NCI-H1417 (cell line): ENCODE results near the gene CATSPER4.

Experiments used
- DNase-seq, 3 experiments: peaks; one replicate each; lab custom pipeline; 2025; lab: John Stamatoyannopoulos, UW

Gene CATSPER4

DNA sequence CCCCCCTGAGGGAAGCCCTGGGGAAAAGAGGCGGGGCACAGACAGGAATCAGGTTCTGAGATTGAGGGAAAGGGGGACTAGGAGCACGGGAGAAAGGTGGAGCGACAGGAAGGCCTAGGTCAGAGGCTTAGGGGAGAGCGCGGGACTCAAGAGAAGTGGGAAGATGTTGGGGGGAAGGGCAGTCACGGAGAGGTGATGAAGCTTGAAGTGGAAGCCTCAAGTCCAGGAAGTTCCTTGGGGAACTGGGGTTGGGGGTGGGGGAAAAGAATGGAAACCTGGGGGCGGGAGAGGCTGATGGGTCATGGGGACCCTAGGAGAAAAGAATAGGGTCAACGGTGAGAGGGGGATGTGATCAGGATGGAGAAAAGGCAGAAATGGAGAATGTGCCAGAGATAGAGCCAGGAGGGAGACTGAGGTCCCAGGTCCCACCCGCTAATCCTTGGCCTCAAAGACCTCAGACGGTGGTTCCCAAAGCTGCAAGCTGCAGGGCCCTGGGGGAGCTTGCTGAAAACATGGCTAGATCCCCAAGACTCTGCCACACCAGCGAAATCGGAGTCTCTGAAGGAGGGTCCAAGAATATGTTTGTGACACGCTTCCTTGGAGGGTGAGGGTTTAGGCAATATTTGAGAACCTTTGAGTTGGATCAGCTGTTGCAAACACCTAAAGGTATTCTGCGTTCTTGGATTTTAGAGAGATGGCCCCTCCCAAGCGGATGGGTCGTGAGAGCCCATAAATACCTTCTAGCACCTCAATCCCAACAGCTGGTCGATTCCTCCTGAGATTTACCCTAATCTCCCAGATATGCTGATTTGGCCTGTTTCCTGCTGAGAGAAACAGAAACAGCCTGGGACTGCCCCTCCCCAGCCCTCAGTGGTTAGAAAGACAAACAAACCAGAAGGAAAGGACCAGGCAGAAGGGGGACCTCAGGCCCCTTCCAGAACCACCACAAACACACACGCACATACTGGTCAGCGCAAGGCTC is 25.2 kb upstream of the CATSPER4 start:
- no peak for DNase-seq

- DNase-seq, result no peak
These were observed 23.6 kb upstream of the CATSPER4 start for GRCh38 chr1:26166719-26167281.

DNA sequence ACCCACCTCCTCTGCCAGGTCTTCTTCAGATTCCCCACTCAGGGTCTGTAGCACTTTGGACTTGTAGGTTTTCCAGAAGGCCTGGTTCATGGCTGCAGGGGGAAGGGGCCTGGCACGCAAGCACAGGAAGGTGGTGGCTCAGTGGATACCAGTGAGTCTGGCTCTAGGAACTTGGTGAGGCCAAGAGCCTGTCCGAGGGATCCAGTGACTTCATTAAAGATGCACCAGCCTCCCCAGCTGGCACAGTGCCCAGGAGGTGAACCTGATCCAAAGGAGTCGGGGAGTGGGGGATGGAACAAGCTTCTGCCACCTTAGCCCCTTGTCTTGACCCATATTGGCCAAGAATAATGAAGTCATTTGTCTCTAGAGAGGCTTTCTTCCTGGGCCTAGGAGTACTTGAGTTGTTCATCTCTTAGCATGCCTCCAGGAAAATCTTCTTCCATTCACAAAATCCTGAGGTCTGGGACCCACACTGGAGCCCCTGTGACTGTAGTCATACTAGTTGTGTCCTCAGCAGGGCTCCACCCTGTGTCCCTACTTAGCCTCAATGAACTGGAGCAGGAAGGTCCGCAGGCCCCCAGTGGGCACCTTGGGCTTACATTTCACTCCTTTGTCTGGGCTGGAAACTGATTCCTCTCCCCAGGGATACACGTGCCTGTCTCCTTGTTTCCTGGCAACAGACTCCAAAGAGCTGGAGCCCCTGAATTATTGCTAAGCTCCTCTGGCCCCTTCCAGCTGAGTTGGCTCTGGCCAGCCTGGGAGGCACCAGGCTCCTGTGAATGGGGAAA is 21.8 kb upstream of the CATSPER4 start, which contains the start of gene C1orf232:
Gene C1orf232, minus strand, starts transcription at position 554 of the 788 bp plus-strand sequence. Its CDS starts 464 bp downstream, at position 90.
- peak; percentile 57 to 85 (median 66) for DNase-seq

DNA sequence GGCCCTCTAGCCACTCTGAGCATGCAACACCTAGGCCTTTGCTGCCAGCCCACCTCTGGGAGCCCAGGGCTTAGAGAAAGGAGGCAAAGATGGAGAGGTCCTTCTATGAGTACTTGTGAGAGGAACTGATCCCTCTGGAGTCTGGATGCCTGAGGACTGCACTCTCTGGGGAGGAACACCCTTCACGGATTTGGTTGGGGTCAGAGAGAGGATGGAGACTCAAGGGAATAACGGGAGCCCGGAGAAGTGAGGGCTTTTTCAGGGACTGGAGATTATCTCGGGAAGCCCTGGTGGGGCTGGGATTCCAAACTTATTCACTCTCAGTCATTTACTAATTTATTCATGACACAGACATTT is 21.2 kb upstream of the CATSPER4 start:
- DNase-seq, result no peak

DNA sequence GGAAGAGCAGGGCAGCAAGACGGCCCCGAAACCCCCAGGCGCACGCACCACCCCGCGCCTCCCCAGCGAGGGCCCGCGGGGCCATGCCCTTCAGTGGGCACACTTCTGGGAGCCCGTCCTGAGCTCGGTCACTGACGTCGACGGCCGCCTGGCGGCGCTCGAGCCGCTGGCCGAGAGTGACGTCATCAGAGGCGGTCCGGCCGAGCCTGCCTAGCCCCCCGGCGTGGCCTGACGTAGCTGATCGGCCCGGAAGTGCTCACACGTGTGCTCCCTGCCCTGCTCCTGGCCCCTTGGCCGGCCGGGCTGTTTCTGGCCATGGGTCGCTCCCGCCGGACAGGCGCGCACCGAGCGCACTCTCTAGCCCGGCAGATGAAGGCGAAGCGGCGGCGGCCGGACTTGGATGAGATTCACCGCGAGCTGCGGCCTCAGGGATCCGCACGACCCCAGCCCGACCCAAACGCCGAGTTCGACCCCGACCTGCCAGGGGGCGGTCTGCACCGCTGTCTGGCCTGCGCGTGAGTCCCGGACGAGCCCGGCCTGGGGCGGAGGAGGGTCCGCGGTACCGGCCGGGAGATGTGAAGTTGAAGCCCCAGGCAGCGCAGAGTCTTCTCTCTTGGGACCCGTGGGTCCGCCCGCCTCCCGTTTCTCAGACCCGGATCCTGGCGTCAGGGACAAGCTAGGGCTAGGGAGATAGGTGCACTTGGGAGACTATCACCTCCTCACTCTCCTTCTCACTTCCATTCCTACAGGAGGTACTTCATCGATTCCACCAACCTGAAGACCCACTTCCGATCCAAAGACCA is 20.5 kb upstream of the CATSPER4 start, which contains the start of gene ZNF593:
Gene ZNF593, plus strand, starts transcription at position 240 of the 803 bp plus-strand sequence. Its CDS starts 76 bp downstream, at position 316.
- peak; percentile 81 to 86 (median 85) for DNase-seq

DNA sequence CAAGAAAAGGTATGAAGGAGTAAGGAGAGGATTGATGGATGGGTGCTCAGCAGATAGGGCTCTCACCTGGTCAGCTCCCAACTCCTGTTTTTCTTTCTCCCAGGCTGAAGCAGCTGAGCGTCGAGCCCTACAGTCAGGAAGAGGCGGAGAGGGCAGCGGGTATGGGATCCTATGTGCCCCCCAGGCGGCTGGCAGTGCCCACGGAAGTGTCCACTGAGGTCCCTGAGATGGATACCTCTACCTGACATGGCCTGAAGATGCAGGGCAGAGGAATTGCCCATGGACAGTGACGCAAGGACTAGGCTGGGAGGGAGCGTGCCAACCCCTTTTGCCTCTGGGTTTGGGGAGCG is 20.0 kb upstream of the CATSPER4 start:
- DNase-seq, result peak in 1 of 3 experiments; percentile 29

DNA sequence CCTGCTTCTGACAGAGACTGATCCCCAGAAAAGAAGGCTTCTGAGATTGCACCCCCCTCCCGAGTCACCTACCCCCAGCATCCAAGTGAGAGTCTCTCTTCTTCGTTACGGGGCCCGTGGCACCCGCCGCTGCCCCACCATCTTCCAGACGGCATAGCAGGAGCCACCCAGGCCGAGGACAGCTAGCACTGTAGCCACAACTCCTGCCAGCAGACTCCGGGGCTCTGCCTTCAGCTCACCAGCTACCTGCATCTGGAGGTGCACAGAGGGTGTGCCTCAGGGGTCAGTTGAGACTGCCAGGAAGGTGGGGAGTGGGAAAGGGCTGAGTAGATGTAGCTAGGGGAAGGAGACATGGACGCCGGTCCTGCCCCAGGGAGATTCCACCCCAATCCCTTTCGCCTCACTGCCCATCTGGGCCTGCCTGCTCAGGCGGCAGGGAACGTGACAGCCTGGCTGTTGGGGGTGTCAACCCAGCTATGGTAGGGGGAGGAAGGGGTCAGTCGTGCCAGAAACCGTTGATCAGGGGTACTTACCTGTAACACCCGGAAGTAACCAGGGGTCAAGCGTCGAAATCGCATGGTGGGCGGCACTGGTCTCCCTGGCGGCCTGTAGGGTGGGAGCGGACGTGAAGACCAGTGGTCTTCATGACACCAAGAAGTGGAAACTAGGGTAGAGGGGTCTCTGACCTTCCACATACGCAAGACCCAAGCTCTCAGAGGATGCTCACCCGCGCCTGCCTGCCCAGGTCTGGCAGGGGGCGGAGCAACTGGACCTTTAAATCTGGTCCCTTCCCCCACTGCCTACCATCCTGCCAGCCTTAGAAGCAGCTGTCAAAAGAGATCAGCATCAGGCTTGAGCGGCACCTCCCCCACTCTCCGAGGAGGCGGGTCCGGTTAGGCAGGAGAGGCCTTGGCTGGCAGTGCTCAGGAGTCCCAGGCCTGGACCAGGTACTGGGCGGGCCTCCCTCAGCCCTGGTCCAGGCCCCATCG is 19.0 kb upstream of the CATSPER4 start, which contains the start of gene ZNF593OS:
Gene ZNF593OS, minus strand, starts transcription at position 749 of the 989 bp plus-strand sequence. Its CDS starts 171 bp downstream, at position 578.
- no peak for DNase-seq

- DNase-seq, result no peak
These were observed 15.1 kb upstream of the CATSPER4 start for GRCh38 chr1:26175346-26175745.

DNA sequence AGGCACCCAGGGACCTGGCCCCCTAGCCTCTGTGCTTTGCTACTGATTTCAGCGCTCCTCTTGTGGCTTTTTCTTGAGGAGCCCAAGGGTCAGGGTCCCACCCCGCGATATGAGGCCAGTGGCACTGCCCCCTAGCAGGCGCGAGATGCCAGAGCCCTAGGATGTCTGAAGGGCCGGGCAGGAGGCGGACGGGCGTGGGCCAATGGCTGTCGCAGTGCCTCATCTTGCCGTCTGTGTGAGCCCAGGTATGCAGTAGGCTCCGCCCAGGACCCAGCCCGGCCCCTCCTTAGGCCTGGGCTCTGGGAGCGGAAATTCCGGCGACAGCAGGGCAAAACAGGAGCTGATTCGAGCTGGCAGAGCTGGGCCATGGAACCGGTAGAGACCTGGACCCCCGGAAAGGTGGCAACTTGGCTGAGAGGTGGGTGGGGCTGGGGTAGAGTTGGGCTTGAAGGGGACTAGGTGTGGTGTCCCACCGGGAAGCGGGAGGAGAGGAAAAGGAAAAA is 13.2 kb upstream of the CATSPER4 start, which contains the start of gene CNKSR1:
Gene CNKSR1, plus strand, starts transcription at position 310 of the 503 bp plus-strand sequence. Its CDS starts 57 bp downstream, at position 367.
- DNase-seq, result peak in 1 of 3 experiments; percentile 48

DNA sequence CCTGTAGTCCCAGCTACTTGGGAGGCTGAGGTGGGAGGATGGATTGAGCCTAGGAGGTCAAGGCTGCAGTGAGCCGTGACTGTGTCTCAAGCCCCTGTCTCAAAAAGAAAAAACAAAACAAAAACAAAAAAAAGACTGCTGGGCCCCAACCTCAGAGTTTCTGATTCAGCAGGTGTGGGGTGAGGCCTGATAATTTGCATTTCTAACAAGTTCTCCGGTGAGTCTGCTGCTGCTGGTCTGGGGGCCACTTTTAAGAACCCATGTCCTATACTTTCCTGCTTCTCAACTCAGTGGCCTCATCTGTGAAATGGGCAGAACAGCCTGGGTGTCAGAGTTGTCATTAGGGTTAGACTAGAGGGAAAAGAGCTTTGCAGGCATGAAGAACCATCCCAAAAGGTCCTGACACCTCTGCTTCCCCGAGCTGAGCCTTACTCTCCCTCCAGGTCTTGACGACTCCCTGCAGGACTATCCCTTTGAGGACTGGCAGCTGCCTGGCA is 10.3 kb upstream of the CATSPER4 start:
- no peak for DNase-seq

GRCh38 chr1:26181586-26182382 is 8.6 kb upstream of the CATSPER4 start:
- DNase-seq, result no peak

- DNase-seq, result no peak
These were observed 8.1 kb upstream of the CATSPER4 start for GRCh38 chr1:26182383-26182696.

DNA sequence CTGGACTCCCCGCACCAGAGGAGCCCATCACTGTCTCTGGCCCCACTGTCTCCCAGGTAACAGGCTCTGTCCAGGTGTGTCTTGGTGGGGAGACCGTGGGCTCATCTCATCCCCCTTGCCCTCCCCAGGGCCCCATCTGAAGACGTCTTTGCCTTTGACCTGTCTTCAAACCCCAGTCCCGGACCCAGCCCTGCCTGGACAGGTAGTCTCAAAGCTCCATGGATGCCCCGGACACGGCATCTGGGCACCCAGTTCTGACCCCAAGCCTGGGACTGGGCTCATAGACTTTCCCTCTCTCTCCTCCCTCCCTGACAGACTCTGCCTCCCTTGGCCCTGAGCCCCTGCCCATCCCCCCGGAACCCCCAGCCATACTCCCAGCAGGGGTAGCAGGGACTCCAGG is 6.3 kb upstream of the CATSPER4 start:
- no peak for DNase-seq

DNA sequence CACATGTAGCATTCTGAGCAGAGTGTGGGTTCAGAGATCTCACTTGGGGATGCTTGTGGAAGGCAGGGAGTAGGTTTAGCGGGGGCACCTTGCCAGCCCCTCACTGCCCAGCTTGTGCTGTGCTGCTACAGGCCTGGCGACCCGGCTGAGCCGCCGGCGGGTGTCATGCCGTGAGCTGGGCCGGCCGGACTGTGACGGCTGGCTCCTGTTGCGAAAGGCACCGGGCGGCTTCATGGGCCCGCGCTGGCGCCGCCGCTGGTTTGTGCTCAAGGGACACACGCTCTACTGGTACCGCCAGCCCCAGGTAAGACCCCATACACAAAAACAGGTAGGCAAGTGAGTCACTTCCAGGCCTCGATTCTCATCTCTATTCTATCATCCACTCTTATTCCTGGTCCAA is 5.5 kb upstream of the CATSPER4 start:
- DNase-seq, result no peak

DNA sequence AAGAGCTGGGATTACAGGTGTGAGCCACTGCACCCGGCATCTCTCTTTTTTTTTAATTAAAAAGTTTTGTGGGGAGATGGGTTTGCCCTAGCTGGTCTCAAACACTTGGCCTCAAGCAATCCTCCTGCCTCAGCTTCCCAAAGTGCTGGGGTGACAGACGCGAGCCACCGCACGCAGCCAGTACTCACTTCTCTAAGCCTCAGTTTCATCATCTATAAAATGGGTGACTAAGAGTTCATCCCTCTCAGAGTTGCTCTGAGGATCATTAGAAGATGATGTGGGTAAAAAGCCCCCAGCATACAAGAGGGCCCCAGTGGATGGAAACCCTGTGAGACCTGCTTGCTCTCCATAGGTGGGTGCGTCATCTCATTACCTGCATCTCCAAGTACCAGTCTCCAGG is 2.5 kb upstream of the CATSPER4 start:
- no peak for DNase-seq

DNA sequence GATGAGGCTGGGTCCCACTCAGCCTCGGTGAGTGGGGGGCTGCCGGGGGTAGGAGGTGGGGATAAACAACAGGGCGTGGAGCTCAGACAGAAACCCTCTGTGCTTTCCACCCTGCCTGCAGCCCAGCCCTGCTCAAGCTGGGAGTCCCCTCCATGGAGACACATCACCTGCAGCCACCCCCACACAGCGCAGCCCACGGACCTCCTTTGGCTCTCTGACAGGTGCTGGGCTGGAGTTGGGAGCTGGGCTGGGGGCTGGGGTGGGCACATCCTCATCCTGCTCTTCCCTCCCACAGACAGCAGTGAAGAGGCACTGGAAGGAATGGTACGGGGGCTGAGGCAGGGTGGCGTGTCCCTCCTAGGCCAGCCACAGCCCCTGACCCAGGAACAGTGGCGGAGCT is 1.9 kb upstream of the CATSPER4 start:
- no peak for DNase-seq

- DNase-seq, result no peak
These were observed 1.1 kb upstream of the CATSPER4 start for GRCh38 chr1:26189331-26189730.

GRCh38 chr1:26189751-26190275 is 589 bp upstream of the CATSPER4 start:
- DNase-seq, result no peak

GRCh38 chr1:26191739-26192138 is 1.3 kb downstream of the CATSPER4 start:
- DNase-seq, result no peak
